Muscle layer of duodenum (tissue), 2 donors: Measurements from ENCODE around the gene ORMDL2.
"Not testable (repeated sequence)": the region's sequence is repeated elsewhere in the genome, so short reads cannot be mapped to it uniquely, and the experiment has no call there.

ENCODE experiments used
- H3K27ac ChIP-seq: one replicate; pipeline ENCODE4 v1.7.0; 2013; ENCODE audit warnings: mild to moderate bottlenecking, low read length
- H3K27me3 ChIP-seq: one replicate; pipeline ENCODE4 v1.7.0; 2013; ENCODE audit warnings: low read depth, mild to moderate bottlenecking, control low read depth, low read length
- H3K36me3 ChIP-seq, 2 donors: one replicate each; pipeline ENCODE4 v1.7.0; 2013; ENCODE audit warnings: low read length in 2 of 2, control low read depth in 1 of 2, mild to moderate bottlenecking in 1 of 2; ENCODE audit not compliant: insufficient read depth in 2 of 2, control insufficient read depth in 1 of 2
- H3K4me1 ChIP-seq, 2 donors: one replicate each; pipeline ENCODE4 v1.7.0; 2013; ENCODE audit warnings: low read length in 2 of 2, mild to moderate bottlenecking in 2 of 2, control low read depth in 1 of 2, moderate library complexity in 1 of 2; ENCODE audit not compliant: insufficient read depth in 2 of 2, control insufficient read depth in 1 of 2
- H3K4me3 ChIP-seq, 2 donors: one replicate each; pipeline ENCODE4 v1.7.0; 2013; ENCODE audit warnings: low read length in 2 of 2, low read depth in 1 of 2, mild to moderate bottlenecking in 1 of 2
- H3K9me3 ChIP-seq, 2 donors: one replicate each; pipeline ENCODE4 v1.7.0; 2013; ENCODE audit warnings: low read length in 2 of 2, control low read depth in 1 of 2, mild to moderate bottlenecking in 1 of 2; ENCODE audit not compliant: control insufficient read depth in 1 of 2
- donor health status: healthy.

ORMDL2 gene

DNA sequence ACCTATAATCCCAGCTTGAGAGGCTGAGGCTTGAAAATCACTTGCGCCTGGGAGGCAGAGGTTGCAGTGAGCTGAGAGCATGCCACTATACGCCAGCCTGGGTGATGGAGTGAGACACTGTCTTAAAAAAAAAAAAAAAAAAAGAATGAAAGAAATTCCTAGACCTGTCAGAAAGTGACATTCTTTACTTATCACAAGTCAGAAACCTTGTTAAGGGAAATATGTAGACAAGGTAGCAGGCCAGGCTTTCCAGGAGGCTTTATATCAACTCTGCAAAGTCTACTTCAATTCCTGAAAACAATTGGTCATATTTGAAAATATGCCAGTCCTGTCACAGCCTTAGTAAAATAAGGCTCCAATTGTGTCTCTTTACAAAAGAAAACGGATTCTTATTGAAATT is 44.0 kb downstream of the ORMDL2 start:
- Histone ChIP-seq H3K4me1 (no peaks in the 10 kb centered on the region), H3K9me3 (peaks cover 0 to 5% of the 10 kb centered on the region in 2 donors), H3K36me3 (no peaks in the 10 kb centered on the region), H3K4me3 (no peak overlapping the region), H3K27ac (no peak overlapping the region), H3K27me3 (no peaks in the 10 kb centered on the region)

DNA sequence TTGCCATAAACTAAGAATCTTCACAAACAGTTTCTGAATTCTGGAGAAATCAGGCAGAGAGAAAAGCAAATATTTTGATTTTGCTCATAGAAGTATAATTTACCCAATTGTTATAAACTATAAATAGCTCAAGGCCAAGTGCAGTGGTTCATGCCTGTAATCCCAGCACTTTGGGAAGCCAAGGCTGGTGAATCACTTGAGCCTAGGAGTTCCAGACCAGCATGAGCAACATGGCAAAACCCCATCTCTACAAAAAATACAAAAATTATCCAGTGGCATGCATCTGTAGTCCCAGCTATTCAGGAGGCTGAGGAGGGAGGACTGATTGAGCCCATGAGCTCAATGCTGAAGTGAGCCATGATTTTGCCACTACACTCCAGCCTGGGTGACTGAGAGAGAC is 44.4 kb downstream of the ORMDL2 start:
- no peak overlapping the region for H3K27ac ChIP-seq
- H3K4me3 ChIP-seq, result no peak overlapping the region
- no peaks in the 10 kb centered on the region for H3K27me3 ChIP-seq

DNA sequence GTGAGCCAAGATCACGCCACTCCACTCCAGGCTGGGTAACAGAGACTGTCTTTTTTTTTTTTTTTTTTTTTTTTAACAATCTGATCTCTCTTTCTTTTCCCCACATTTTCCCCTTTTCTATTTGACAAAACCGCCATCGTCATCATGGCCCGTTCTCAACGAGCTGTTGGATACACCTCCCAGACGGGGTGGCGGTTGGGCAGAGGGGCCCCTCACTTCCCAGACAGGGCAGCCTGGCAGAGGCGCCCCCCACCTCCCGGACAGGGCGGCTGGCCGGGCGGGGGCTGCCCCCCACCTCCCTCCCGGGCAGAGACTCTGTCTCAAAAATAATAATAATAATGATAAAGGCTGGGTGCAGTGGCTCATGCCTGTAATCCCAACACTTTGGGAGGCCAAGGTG is 45.1 kb downstream of the ORMDL2 start:
- not testable (repeated sequence) for H3K36me3 ChIP-seq, H3K4me3 ChIP-seq, H3K9me3 ChIP-seq, H3K4me1 ChIP-seq, H3K27me3 ChIP-seq, H3K27ac ChIP-seq

More for the DNA sequence above, 44.4 kb downstream of the ORMDL2 start:
- Histone ChIP-seq H3K36me3 (no peaks in the 10 kb centered on the region), H3K9me3 (peaks cover 0 to 5% of the 10 kb centered on the region in 2 donors), H3K4me1 (no peaks in the 10 kb centered on the region)

DNA sequence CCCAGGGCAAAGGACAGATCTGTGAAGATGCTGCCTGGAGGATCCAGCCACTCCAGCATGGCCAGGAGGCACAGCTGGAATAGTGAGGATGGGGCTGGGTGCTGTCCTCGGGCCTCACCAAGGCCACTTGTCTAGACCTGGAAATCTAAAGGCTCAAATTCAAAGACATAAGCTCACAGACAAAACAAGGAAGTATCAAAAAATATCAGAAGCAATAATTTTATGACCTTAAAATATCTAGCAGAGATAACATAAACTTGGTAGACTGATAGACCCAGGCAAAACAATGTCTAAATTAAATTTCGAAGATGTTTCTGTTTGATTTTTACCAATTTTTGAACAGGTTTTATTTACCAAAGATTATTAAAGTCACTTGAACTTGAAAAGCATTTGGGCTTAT is 47.5 kb downstream of the ORMDL2 start:
- H3K27me3 ChIP-seq, result no peaks in the 10 kb centered on the region
- no peak overlapping the region for H3K27ac ChIP-seq
- H3K36me3 ChIP-seq, result no peaks in the 10 kb centered on the region
- H3K4me3 ChIP-seq, result no peak overlapping the region
- peaks cover 0 to 5% of the 10 kb centered on the region in 2 donors for H3K9me3 ChIP-seq
- H3K4me1 ChIP-seq, result no peaks in the 10 kb centered on the region

DNA sequence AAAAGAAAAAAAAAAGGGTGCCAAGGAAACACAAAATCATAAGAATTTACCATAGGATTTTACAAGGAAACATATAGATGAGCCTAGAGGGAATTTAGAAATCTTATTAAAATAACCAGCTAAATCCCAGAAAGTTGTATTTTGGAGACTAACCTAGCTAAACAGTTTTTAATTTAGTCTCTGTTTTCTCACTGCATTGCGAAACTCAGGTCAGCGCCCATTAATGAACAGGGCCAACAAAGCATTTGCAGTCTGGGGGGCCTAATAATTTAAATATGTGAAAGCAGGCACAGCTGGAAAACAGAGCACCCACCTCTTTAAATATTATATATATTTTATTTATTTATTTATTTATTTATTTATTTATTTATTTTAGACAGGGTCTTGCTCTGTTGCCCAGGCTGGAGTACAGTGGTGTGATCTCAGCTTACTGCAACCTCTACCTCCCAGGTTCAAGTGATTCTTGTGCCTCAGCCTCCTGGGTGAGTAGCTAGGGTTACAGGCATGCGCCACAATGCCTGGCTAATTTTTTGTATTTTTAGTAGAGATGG is 48.7 kb downstream of the ORMDL2 start:
- not testable (repeated sequence) for H3K4me1 ChIP-seq, H3K27ac ChIP-seq, H3K4me3 ChIP-seq, H3K27me3 ChIP-seq, H3K9me3 ChIP-seq, H3K36me3 ChIP-seq
